ENCODE results near the gene PLIN1.

DNA sequence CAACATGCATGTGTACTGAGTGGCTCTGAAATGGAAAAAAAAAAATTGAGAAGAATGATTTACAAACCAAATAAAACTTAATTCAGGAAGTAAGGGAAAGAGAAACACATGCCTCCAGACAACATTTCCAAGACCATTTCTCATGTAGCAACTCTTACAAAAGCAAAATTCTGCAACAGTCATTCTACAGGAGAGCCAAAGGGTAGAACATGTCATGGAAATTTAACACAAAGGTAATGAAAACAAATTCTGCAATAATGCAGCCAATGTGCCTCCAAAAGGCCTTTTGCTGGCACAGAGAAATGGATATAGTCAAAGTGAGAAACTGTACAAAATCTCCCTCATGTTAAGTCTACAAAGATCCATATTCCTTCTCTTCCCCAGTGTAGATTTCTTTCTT is 7.4 kb upstream of the PLIN1 start:
- TF ChIP-seq, protein P1, sequence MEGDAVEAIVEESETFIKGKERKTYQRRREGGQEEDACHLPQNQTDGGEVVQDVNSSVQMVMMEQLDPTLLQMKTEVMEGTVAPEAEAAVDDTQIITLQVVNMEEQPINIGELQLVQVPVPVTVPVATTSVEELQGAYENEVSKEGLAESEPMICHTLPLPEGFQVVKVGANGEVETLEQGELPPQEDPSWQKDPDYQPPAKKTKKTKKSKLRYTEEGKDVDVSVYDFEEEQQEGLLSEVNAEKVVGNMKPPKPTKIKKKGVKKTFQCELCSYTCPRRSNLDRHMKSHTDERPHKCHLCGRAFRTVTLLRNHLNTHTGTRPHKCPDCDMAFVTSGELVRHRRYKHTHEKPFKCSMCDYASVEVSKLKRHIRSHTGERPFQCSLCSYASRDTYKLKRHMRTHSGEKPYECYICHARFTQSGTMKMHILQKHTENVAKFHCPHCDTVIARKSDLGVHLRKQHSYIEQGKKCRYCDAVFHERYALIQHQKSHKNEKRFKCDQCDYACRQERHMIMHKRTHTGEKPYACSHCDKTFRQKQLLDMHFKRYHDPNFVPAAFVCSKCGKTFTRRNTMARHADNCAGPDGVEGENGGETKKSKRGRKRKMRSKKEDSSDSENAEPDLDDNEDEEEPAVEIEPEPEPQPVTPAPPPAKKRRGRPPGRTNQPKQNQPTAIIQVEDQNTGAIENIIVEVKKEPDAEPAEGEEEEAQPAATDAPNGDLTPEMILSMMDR (IDR thresholded peaks at IDR 0.05; ENCODE audit: insufficient read depth, low read depth, low read length) = no peak
- no peak for TF ChIP-seq EZH2 (IDR thresholded peaks at IDR 0.05; ENCODE audit: insufficient read depth, low read length)
